HTR-8/SVneo (cell line): ENCODE data around the gene STMP1.

Experiments
- DNase-seq: peaks from one replicate; pipeline ENCODE4 v3.0.0; 2011; ENCODE audit warnings: low spot score, mixed read lengths; ENCODE audit not compliant: insufficient read length
- FAIRE-seq: peaks from 2 replicates; lab custom pipeline; 2011; peaks lifted over from hg19 to GRCh38; lab: Jason Lieb, UNC

The STMP1 gene

DNA sequence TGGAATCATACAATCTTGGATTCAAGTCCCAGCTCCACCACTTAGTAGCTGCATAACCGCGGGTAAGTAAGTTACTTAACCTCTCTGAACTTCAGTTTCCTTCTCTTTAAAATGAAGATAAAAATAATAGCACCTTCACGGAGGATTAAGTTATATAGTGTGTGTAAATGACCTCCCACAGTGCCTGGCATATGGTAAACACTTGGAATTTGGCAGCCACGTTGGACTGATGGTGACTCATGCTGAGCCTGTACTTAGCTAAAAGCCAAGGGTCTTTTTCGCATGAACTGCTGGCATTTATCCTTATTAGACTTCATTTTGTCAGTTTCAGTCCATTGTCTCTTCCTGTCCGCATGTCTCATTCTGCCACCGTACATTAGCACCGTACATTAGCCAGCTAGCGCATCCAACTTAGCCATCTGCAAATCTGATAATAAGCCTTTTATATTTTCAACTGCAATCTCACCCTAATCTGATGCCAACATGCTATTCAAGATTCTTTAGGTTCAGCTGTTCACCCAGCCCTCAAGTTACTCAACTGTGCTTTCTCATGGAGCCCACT lies 54.4 kb downstream of the STMP1 start:
- no peak for FAIRE-seq

DNA sequence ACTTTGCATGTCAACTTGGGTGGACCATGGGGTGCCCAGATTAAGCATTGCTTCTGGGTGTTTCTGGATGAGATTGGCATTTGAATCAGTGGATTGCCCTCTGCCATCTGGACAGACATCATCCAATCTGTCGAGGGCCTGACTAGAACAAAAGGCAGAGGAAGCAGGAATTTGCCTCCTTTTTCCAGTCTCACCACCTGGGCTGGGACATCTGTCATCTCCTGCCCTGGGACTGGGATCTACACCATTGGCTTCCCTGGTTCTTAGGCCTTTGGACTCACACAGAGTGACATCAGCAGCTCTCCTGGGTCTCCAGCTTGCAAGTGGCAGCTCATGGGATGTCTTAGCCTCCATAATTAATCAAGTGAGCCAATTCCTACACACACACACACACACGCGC lies 55.4 kb downstream of the STMP1 start:
- DNase-seq, result no peak
- FAIRE-seq, result no peak

More for the DNA sequence above, 54.4 kb downstream of the STMP1 start:
- peak; percentile 26 for DNase-seq

DNA sequence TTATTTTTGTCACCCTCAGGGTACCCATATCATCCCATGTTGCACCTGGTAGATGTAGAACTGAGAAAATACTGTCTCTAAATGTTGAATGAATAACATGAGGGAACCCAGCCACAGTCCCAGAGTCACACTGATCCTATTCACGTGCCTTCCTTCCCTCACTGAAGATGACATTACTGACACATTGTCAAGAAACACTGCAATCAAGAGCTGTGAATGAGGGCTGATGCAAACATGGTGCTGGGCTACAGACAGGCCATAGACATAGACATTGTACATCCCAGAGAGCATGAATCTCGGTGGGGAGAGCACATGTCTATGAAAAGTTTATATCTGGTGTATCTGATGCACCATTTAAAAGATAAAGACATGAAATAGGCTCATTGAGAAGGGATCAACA lies 55.9 kb downstream of the STMP1 start:
- FAIRE-seq (no peak), DNase-seq (no peak)

DNA sequence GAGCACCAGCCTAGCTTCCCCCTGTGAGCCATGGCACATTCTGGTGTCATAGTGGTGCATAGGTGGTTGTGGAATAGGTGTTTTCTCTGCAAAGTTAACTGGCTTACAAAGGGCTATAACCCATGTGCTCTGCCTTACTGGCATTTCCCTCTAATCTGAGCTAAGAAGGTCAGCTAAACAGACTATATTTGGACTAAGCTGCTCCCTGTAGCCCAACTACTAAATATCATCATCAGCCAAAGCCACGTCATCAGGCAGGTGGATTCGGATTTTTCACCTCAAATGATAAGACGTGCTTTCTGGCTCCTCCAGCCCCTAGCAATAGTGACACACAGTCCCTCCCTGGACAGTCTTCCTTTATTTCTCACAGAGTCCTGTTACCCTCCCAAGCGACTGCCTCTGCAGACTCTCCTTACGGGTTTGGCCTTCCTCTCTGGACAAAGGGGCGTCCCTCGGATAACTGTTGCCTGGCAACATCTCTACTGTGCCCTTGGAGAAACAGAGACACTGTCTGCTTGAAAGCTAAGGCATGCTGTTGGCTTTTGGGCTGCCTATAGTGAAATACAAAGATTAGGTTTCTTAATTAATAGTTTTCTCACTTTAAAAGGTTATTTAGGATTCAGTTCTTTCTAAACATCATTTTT lies 56.6 kb downstream of the STMP1 start:
- FAIRE-seq (no peak), DNase-seq (no peak)

DNA sequence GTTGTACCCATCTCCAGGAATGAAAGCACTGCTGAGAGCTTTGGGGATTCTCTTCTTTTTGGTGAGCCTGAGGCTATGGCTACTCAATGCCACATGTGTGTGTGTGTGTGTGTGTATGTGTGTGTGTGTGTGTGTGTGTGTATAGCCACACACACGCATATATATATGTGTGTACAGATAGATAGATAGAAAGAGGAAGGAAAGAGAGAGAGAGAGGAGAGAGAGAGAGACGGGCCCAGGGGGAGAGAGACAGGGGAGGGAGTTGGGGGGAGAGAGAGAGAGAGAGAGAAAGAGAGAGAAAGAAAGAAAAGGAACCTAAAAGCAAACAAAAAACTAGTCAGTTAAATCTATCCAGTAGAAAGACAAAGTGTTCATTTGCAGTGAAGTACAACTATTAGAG lies 57.4 kb downstream of the STMP1 start:
- no peak for FAIRE-seq
- DNase-seq, result no peak

DNA sequence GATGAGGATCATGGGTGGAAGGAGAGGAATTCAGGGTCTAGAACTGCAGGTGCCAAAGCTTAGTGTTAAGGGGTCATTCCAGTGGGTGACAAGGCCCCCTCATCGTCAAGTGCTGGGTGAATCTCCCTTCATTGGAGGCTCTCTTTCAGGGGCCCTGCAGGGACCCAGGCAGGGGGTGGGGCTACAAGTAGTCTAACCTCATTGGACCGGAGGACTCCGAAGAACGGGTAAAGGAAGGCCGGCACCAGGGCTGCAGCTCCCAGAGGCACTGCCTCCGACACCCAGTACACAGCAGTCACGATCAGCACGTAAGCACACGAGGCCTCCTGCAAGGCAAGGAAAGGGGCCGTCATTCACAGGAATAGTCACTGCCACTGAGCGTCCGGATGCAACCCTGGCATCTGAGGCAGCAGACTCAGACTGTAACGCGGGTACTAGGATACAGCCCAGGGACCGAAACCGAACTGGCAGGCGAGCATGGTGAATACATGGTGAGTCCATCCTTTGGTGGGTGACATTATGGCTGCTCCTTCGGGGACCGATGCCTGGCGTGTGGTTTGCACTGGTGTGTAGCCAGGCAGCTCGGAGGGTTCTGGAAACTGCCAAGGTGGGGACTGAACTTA lies 59.0 kb downstream of the STMP1 start:
- FAIRE-seq (no peak), DNase-seq (no peak)

DNA sequence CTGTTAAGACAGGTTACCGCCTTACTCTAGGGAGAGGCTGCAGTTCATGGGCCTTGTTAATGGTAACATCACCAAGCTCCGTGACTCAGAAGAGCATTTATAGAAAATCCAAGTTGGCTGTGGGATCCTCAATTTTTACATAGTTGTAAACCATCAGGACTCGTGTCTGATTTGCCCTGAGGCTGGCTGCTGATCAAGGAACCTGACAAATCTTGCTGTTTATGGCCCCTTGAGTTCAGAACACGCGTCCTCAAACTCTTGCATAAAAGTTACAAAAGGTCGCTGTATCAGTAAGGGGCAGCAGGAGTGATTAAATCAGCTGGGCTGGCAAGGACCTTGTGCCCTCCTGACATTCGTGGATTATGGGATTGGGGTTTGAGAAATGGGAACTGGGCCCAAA lies 61.1 kb downstream of the STMP1 start:
- no peak for FAIRE-seq
- no peak for DNase-seq
